ENCODE data around the gene FOXA1.

FOXA1 gene

GRCh38 chr14:37594971-37595808, at the start of gene FOXA1, which contains the start of gene TTC6:
Gene FOXA1 (minus strand): TSS chr14:37595249. CDS start chr14:37594972, 277 bp downstream.
Gene TTC6 (plus strand): TSS chr14:37595629. CDS start chr14:37622065, 26,436 bp downstream.
- DNase-seq (ENCODE audit: low read depth), result no peak

GRCh38 chr14:37643701-37644100, 48.7 kb upstream of the FOXA1 start:
- no peak for DNase-seq (ENCODE audit: low read depth)

GRCh38 chr14:37642125-37642524, 47.1 kb upstream of the FOXA1 start:
- no peak for DNase-seq (ENCODE audit: low read depth)

- no peak for DNase-seq (ENCODE audit: low read depth)
Observed at GRCh38 chr14:37641117-37641516, 46.1 kb upstream of the FOXA1 start.

GRCh38 chr14:37638599-37638998, 43.5 kb upstream of the FOXA1 start:
- no peak for DNase-seq (ENCODE audit: low read depth)

- DNase-seq (ENCODE audit: low read depth), result no peak
Observed at GRCh38 chr14:37637341-37637740, 42.3 kb upstream of the FOXA1 start.

- DNase-seq (ENCODE audit: low read depth), result no peak
Observed at GRCh38 chr14:37625597-37626595, 30.8 kb upstream of the FOXA1 start.

DNA sequence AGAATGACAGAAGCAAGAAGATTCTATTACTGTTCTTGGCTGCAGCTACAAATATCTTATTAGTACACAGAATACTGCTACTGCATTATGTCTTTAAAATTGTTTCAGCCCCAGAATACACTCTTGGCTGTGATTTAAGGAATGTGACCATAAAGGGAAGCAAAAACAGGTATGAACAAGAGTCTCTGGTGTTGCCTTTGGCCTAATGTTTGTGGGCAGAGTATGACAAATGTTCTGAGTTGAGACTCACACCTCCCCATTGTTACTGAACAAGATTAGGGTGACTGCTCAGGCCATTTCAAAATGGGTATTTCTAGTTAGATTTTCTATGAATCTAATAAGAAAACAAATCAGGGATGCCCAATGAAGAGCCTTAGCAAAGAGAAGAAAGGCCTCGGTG, 28.9 kb upstream of the FOXA1 start:
- no peak for DNase-seq (ENCODE audit: low read depth)

DNA sequence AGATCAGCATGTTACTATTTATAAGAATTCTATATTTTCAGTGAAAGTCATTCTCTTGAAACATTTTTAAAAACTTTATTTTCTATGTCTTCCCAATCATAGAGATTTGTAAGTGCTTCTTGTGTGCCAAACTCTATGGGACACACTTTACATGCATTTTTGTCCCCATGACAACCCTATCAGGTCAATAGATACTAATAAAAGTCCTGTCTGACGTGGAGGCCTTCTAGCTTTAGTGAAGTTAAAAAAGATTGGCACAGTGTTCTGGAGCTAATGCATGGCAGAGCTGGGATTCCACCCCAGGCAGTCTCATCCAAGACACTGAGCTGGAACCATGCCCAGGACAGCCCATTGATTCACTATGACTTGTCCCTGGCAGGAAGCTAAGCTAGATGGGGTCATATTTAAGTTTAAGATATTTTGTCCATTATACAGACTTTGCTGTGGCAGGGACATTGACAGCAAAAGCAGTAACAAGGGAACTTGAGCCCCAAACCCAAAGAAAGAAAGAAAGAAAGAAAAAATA, 28.4 kb upstream of the FOXA1 start:
- no peak for DNase-seq (ENCODE audit: low read depth)

GRCh38 chr14:37622231-37622923, 27.3 kb upstream of the FOXA1 start:
- no peak for DNase-seq (ENCODE audit: low read depth)

- no peak for DNase-seq (ENCODE audit: low read depth)
Observed at GRCh38 chr14:37620856-37621255, 25.8 kb upstream of the FOXA1 start.

DNA sequence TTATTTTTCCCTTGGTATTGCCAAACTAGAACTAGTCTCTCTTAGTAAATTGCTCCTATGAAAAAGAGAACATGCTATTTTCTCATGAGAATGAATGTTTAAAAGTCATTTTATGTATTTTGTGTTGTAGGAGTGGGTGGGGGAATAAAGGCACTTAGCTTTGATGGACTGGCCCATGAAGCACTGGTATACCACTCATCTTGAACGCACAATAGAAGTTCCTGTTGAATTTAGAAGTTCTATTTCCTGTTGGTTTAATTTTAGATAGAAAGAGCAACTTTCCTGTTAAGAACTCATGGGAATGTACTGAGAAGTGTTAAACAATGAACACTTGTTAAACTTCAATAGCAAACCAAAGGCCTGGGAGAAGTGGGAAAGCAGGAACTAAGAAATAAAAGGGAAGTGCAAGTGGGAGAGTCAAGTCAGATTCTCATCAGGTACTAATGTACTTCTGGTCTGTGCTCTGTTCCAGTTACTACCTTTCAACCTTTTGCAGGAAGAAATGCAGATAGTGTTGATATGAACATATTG, 23.5 kb upstream of the FOXA1 start:
- no peak for DNase-seq (ENCODE audit: low read depth)

DNA sequence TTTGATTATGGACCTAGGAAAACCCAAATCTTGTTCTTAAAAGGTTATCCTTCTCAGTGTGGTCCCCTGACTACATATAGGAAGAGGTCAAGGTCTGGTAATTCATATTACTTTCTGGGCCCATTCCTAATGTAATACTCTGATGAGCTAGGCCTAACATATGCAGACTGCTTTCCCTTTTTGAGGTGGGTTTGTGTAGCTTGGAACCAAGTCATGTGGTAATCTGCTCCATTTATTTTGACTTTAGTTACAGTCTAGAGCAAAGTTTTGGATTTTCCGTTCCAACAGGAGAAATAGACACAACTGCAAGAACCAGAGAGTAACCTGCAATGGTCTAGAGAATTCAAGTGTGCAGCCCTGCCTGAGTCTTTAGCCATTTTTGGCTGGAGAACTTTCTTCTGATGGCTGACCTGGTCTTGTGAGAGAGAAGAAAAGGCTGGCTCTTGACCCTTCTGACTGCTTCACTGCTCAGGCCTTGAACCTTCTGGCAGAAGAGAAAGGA, 22.9 kb upstream of the FOXA1 start:
- DNase-seq (ENCODE audit: low read depth), result no peak

- DNase-seq (ENCODE audit: low read depth), result no peak
Observed at GRCh38 chr14:37616853-37617252, 21.8 kb upstream of the FOXA1 start.

DNA sequence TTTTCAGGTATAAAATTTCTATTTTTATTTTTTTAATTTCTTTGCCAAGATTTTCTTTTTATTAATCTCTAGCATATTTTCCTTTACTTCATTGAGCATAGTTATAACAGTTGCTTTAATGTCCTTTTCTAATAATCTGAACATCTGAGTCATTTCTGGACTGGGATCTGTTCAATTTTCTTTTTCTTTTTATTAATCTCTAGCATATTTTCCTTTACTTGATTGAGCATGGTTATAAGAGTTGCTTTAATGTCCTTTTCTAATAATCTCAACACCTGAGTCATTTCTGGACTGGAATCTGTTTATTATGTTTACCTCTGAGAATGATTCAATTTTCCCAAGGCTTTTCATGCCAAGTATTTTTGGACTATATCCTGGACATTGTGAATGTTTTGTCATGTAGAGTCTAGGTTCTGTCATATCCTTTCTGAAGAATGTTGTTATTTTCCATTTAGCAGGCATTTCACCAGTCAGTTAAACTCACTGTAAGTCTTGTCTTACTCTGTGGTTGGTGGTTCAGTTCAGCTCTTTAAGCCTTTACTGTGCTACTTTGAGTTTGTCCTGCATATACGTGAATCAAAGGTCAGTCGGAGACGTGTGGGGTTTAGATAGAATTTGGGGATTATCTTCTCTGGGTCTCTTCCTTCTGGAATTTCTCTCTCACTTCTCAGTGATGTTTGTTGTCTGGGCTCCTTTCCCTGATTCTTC, 20.7 kb upstream of the FOXA1 start:
- DNase-seq (ENCODE audit: low read depth), result no peak

- DNase-seq (ENCODE audit: low read depth), result no peak
Observed at GRCh38 chr14:37610945-37611523, 16.0 kb upstream of the FOXA1 start.

DNA sequence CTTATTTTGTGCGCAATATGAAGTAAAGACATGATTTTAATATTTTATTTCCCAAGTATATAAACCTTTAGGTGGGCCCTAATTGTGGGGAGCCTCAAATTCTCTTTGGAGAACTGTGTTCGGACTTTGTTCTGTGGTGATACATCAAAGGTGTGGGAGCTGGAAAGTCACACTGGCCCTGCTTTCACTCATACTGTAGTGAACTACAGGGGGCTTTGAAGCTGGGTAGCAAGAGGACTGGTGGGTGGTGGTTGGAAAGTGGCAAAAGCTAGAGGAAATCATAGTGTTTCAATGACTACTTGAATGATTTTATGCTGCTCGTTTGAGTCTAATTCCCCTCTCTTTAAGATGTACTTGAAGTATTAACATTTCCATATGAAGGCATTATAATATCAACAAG, 13.6 kb upstream of the FOXA1 start:
- DNase-seq (ENCODE audit: low read depth), result no peak

- no peak for DNase-seq (ENCODE audit: low read depth)
Observed at GRCh38 chr14:37606678-37607077, 11.6 kb upstream of the FOXA1 start.

- DNase-seq (ENCODE audit: low read depth), result no peak
Observed at GRCh38 chr14:37603688-37604251, 8.7 kb upstream of the FOXA1 start.

Data from stimulated activated CD8-positive, alpha-beta memory T cell treated with anti-CD3 and anti-CD28 coated beads, Interleukin-12 subunit alpha, Interleukin-12 subunit beta, amount 100 ng/mL, for 1 hour (primary cell).